NCI-H1105 treated with DMSO at 0.1 percent for 48 hours (cell line): ENCODE data around the gene TGFB2.

Experiments used
- DNase-seq: peaks from one replicate; lab custom pipeline; 2025; lab: John Stamatoyannopoulos, UW

The TGFB2 gene

GRCh38 chr1:218362418-218363076, 17.4 kb downstream of the TGFB2 start:
- no peak for DNase-seq

GRCh38 chr1:218363141-218363540, 18.0 kb downstream of the TGFB2 start:
- DNase-seq: no peak

GRCh38 chr1:218364028-218364710, 19.0 kb downstream of the TGFB2 start:
- no peak for DNase-seq

- DNase-seq: no peak
Measured at GRCh38 chr1:218365226-218365999, 20.3 kb downstream of the TGFB2 start.

GRCh38 chr1:218366322-218367052, 21.4 kb downstream of the TGFB2 start:
- peak; percentile 8 for DNase-seq

- no peak for DNase-seq
Measured at GRCh38 chr1:218367118-218367517, 22.0 kb downstream of the TGFB2 start.

GRCh38 chr1:218368686-218369085, 23.6 kb downstream of the TGFB2 start:
- no peak for DNase-seq

GRCh38 chr1:218369688-218370511, 24.8 kb downstream of the TGFB2 start:
- DNase-seq: no peak

- peak; percentile 26 for DNase-seq
Measured at GRCh38 chr1:218371927-218372672, 27.0 kb downstream of the TGFB2 start.

GRCh38 chr1:218374401-218375353, 29.5 kb downstream of the TGFB2 start:
- no peak for DNase-seq

- DNase-seq: no peak
Measured at GRCh38 chr1:218376722-218377121, 31.6 kb downstream of the TGFB2 start.

GRCh38 chr1:218377143-218377660, 32.1 kb downstream of the TGFB2 start:
- no peak for DNase-seq

GRCh38 chr1:218380125-218380977, 35.2 kb downstream of the TGFB2 start:
- peak; percentile 61 for DNase-seq

- no peak for DNase-seq
Measured at GRCh38 chr1:218382261-218382660, 37.1 kb downstream of the TGFB2 start.

GRCh38 chr1:218383051-218383450, 37.9 kb downstream of the TGFB2 start:
- DNase-seq: no peak

GRCh38 chr1:218383681-218384080, 38.5 kb downstream of the TGFB2 start:
- no peak for DNase-seq

GRCh38 chr1:218384581-218384993, 39.5 kb downstream of the TGFB2 start:
- no peak for DNase-seq

- no peak for DNase-seq
Measured at GRCh38 chr1:218388591-218388990, 43.5 kb downstream of the TGFB2 start.
